Measurements from ENCODE around the gene NBEA.

Gene NBEA

GRCh38 chr13:35697186-35697730 lies 755.2 kb downstream of the NBEA start:
- TF ChIP-seq CTCF (conservative IDR thresholded peaks at IDR 0.05) = no peak
- TF ChIP-seq ZFX (IDR thresholded peaks at IDR 0.05) = no peak
- H3K27ac ChIP-seq = no peak overlapping the region

- TF ChIP-seq ZFX (IDR thresholded peaks at IDR 0.05) (no peak), CTCF (conservative IDR thresholded peaks at IDR 0.05) (no peak)
- no peak overlapping the region for H3K27ac ChIP-seq
These were observed 757.0 kb downstream of the NBEA start for GRCh38 chr13:35698911-35699576.

- TF ChIP-seq CTCF (conservative IDR thresholded peaks at IDR 0.05) = no peak
- TF ChIP-seq ZFX (IDR thresholded peaks at IDR 0.05) = no peak
- H3K27ac ChIP-seq = no peak overlapping the region
These were observed 757.9 kb downstream of the NBEA start for GRCh38 chr13:35699825-35700510.

GRCh38 chr13:35700671-35701070 lies 758.6 kb downstream of the NBEA start:
- no peak for TF ChIP-seq CTCF (conservative IDR thresholded peaks at IDR 0.05)
- no peak for TF ChIP-seq ZFX (IDR thresholded peaks at IDR 0.05)
- H3K27ac ChIP-seq = no peak overlapping the region

- no peak for TF ChIP-seq ZFX (IDR thresholded peaks at IDR 0.05)
- TF ChIP-seq CTCF (conservative IDR thresholded peaks at IDR 0.05) = no peak
- no peak overlapping the region for H3K27ac ChIP-seq
These were observed 760.2 kb downstream of the NBEA start for GRCh38 chr13:35702316-35702715.

- no peak for TF ChIP-seq CTCF (conservative IDR thresholded peaks at IDR 0.05)
- no peak overlapping the region for H3K27ac ChIP-seq
These were observed 761.0 kb downstream of the NBEA start for GRCh38 chr13:35703061-35703460.

- TF ChIP-seq ZFX (IDR thresholded peaks at IDR 0.05) = no peak
- no peak for TF ChIP-seq CTCF (conservative IDR thresholded peaks at IDR 0.05)
- H3K27ac ChIP-seq = no peak overlapping the region
These were observed 762.3 kb downstream of the NBEA start for GRCh38 chr13:35704331-35704730.
